ENCODE results near the gene ERVW-1.

The ERVW-1 gene

DNA sequence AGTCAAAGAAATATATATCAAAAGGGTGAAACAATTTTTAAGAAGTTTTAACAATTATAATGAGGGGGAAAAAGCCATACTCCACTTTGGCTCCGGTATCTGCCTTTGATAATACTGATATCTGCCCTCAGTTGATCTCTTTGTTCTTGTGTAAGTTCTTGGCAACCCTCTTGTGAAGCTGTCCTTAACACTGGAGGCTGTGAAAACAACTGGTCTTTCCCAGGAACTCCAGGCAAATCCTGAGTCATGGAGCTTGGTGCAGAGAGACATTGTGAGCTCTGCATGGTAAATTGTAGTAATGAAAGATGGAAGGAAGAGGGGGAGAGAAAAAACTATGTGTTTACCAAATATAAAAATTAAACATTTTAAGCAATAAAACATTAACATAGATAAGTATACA is 11.9 kb upstream of the ERVW-1 start:
- no peak for DNase-seq
- Histone ChIP-seq H3K9ac (ENCODE audit: low read depth, low read length) (no peak overlapping the region), H2AFZ (ENCODE audit: low read depth, low read length) (no peak overlapping the region), H4K20me1 (ENCODE audit: insufficient read depth, low read length) (no peaks in the 10 kb centered on the region), H3K4me2 (ENCODE audit: insufficient read depth, low read length) (no peak overlapping the region), H3K4me3 (ENCODE audit: low read depth in 1 of 2, low read length in 2 of 2) (no peak overlapping the region), H3K36me3 (ENCODE audit: insufficient read depth, low read length) (peaks cover 71% of the 10 kb centered on the region), H3K27me3 (ENCODE audit: insufficient read depth, low read length, poor library complexity) (no peaks in the 10 kb centered on the region), H3K9me3 (ENCODE audit: insufficient read depth, low read length, severe bottlenecking) (no peaks in the 10 kb centered on the region), H3K4me1 (ENCODE audit: insufficient read depth, low read length) (no peaks in the 10 kb centered on the region), H3K27ac (ENCODE audit: low read length) (no peak overlapping the region), H3K79me2 (ENCODE audit: insufficient read depth, low read length) (no peaks in the 10 kb centered on the region)
- ATAC-seq (ENCODE audit: insufficient read depth, low read depth): no peak
- TF ChIP-seq, protein P1, sequence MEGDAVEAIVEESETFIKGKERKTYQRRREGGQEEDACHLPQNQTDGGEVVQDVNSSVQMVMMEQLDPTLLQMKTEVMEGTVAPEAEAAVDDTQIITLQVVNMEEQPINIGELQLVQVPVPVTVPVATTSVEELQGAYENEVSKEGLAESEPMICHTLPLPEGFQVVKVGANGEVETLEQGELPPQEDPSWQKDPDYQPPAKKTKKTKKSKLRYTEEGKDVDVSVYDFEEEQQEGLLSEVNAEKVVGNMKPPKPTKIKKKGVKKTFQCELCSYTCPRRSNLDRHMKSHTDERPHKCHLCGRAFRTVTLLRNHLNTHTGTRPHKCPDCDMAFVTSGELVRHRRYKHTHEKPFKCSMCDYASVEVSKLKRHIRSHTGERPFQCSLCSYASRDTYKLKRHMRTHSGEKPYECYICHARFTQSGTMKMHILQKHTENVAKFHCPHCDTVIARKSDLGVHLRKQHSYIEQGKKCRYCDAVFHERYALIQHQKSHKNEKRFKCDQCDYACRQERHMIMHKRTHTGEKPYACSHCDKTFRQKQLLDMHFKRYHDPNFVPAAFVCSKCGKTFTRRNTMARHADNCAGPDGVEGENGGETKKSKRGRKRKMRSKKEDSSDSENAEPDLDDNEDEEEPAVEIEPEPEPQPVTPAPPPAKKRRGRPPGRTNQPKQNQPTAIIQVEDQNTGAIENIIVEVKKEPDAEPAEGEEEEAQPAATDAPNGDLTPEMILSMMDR (IDR thresholded peaks at IDR 0.05; ENCODE audit: borderline replicate concordance, extremely low read depth, low read length, poor library complexity, severe bottlenecking): no peak
- TF ChIP-seq EZH2 (IDR thresholded peaks at IDR 0.05; ENCODE audit: borderline replicate concordance, low read depth, low read length, severe bottlenecking): no peak

- ATAC-seq (ENCODE audit: insufficient read depth, low read depth): no peak
- H3K9me3 ChIP-seq (ENCODE audit: insufficient read depth, low read length, severe bottlenecking): no peaks in the 10 kb centered on the region
These were observed 10.1 kb upstream of the ERVW-1 start for GRCh38 chr7:92487804-92488203.

DNA sequence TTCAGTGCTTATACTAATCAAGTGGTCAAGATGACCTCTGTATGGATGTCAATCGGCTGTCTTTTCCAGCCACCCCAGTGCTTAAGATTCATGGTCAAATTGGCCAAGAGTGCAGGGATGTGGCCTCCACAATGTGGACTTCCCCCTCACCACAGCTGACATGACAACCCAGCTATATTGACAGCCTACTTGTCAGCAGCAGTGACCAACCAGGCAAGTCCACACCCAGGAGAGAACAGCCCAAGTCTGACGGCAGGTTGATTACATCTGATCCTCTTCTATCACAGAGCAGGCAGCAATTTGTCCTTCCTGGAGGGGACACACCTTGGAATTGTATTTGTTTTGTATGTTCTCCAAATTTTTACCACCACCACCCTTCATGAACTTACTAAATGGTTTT is 8.2 kb upstream of the ERVW-1 start:
- DNase-seq (no peak), ATAC-seq (ENCODE audit: insufficient read depth, low read depth) (no peak)
- Histone ChIP-seq H3K4me3 (ENCODE audit: low read depth in 1 of 2, low read length in 2 of 2) (no peak overlapping the region), H3K9ac (ENCODE audit: low read depth, low read length) (no peak overlapping the region), H3K79me2 (ENCODE audit: insufficient read depth, low read length) (no peaks in the 10 kb centered on the region), H4K20me1 (ENCODE audit: insufficient read depth, low read length) (no peaks in the 10 kb centered on the region), H3K9me3 (ENCODE audit: insufficient read depth, low read length, severe bottlenecking) (no peaks in the 10 kb centered on the region), H3K4me1 (ENCODE audit: insufficient read depth, low read length) (no peaks in the 10 kb centered on the region), H3K36me3 (ENCODE audit: insufficient read depth, low read length) (peaks cover 40% of the 10 kb centered on the region), H3K27ac (ENCODE audit: low read length) (no peak overlapping the region), H2AFZ (ENCODE audit: low read depth, low read length) (no peak overlapping the region), H3K27me3 (ENCODE audit: insufficient read depth, low read length, poor library complexity) (no peaks in the 10 kb centered on the region), H3K4me2 (ENCODE audit: insufficient read depth, low read length) (no peak overlapping the region)
- TF ChIP-seq, protein P1 (IDR thresholded peaks at IDR 0.05; ENCODE audit: borderline replicate concordance, extremely low read depth, low read length, poor library complexity, severe bottlenecking): no peak
- no peak for TF ChIP-seq EZH2 (IDR thresholded peaks at IDR 0.05; ENCODE audit: borderline replicate concordance, low read depth, low read length, severe bottlenecking)

More at GRCh38 chr7:92487804-92488203, 10.1 kb upstream of the ERVW-1 start:
- no peaks in the 10 kb centered on the region for H3K27me3 ChIP-seq (ENCODE audit: insufficient read depth, low read length, poor library complexity)
- H2AFZ ChIP-seq (ENCODE audit: low read depth, low read length): no peak overlapping the region
- no peak overlapping the region for H3K9ac ChIP-seq (ENCODE audit: low read depth, low read length)
- H3K4me3 ChIP-seq (ENCODE audit: low read depth in 1 of 2, low read length in 2 of 2): no peak overlapping the region
- no peaks in the 10 kb centered on the region for H4K20me1 ChIP-seq (ENCODE audit: insufficient read depth, low read length)
- no peak for DNase-seq
- TF ChIP-seq EZH2 (IDR thresholded peaks at IDR 0.05; ENCODE audit: borderline replicate concordance, low read depth, low read length, severe bottlenecking): no peak
- TF ChIP-seq, protein P1 (IDR thresholded peaks at IDR 0.05; ENCODE audit: borderline replicate concordance, extremely low read depth, low read length, poor library complexity, severe bottlenecking): no peak
- H3K27ac ChIP-seq (ENCODE audit: low read length): no peak overlapping the region
- no peak overlapping the region for H3K4me2 ChIP-seq (ENCODE audit: insufficient read depth, low read length)
- no peaks in the 10 kb centered on the region for H3K4me1 ChIP-seq (ENCODE audit: insufficient read depth, low read length)
- H3K36me3 ChIP-seq (ENCODE audit: insufficient read depth, low read length): peaks cover 56% of the 10 kb centered on the region
- no peaks in the 10 kb centered on the region for H3K79me2 ChIP-seq (ENCODE audit: insufficient read depth, low read length)

Measured in DND-41 (cell line).